Neural cell (in vitro differentiated cells): ENCODE data around the gene TMEM26.

Experiments
- CTCF ChIP-seq: fragments of 450-650 bp; IDR thresholded peaks from 2 replicates; pipeline ENCODE4 v1.5.1; 2014; ENCODE audit warnings: antibody characterized with exemption, mild to moderate bottlenecking, moderate library complexity; ENCODE audit not compliant: poor library complexity, severe bottlenecking
- EP300 ChIP-seq: fragments of 450-650 bp; conservative IDR thresholded peaks from 2 replicates; pipeline ENCODE4 v1.6.1; 2014; ENCODE audit warnings: antibody characterized with exemption, mild to moderate bottlenecking, moderate library complexity; ENCODE audit not compliant: poor library complexity, severe bottlenecking
- EZH2 ChIP-seq: fragments of 200-600, 300-800 bp; shearing (Covaris generic), sonication (generic); IDR thresholded peaks from 2 replicates; pipeline ENCODE4 v1.6.1; 2014; ENCODE audit warnings: antibody characterized with exemption, low read length, borderline replicate concordance, mild to moderate bottlenecking; ENCODE audit not compliant: insufficient read depth, poor library complexity, severe bottlenecking
- MXI1 ChIP-seq: fragments of 450-650 bp; conservative IDR thresholded peaks from 2 replicates; pipeline ENCODE4 v1.6.1; 2014; ENCODE audit warnings: antibody characterized with exemption, mild to moderate bottlenecking; ENCODE audit not compliant: poor library complexity, severe bottlenecking
- RAD21 ChIP-seq: fragments of 450-650 bp; conservative IDR thresholded peaks from 2 replicates; pipeline ENCODE4 v1.6.1; 2014; ENCODE audit warnings: antibody characterized with exemption, mild to moderate bottlenecking, moderate library complexity

GRCh38 chr10:61451357-61451756 is 1.8 kb downstream of the TMEM26 start:
- TF ChIP-seq EZH2 (no peak), CTCF (no peak), EP300 (no peak), MXI1 (no peak), RAD21 (no peak)
